GM12878 (cell line): ENCODE results near the gene CCDC83. TPM values are rescaled to one million over a fixed set of nuclear protein-coding genes. Genes with fewer than 3 reads are reported as not detected.

Experiments
- ATAC-seq: fragments of 200-7000 bp; cut with Tn5 transposase; 3 replicates; pipeline ENCODE4 v1.9.1; 2020; ENCODE audit warnings: mild to moderate bottlenecking, moderate library complexity
- BruUV-seq: library from RNA; stranded (reverse); fragments of 400-500 nt; replicated peaks from 2 replicates; lab custom pipeline; 2021; lab: Mats Ljungman, UMichigan
- CTCF ChIA-PET: fragments of 300-600 bp; sonication (Branson Sonifier 250); formaldehyde crosslinking; extraction: SDS; loops from one replicate; lab custom pipeline; 2021; ENCODE audit warnings: inconsistent platforms; lab: Yijun Ruan, JAX
- POLR2A ChIA-PET: fragments of 350-600 bp; formaldehyde crosslinking; extraction: SDS; loops from one replicate; lab custom pipeline; 2021; ENCODE audit warnings: inconsistent platforms; lab: Charles Lee
- RAD21 ChIA-PET: fragments of 300-600 bp; sonication (Branson Sonifier 250); formaldehyde crosslinking; loops from one replicate; lab custom pipeline; 2023; ENCODE audit warnings: antibody characterized with exemption; ENCODE audit not compliant: unreplicated experiment; lab: Charles Lee
- SMC1A ChIA-PET: fragments of 300-600 bp; sonication (Branson Sonifier 250); formaldehyde crosslinking; loops from one replicate; lab custom pipeline; 2023; ENCODE audit not compliant: unreplicated experiment, uncharacterized antibody; lab: Charles Lee
- DNase-seq: peaks from one replicate; pipeline ENCODE4 v3.0.0-alpha.2; 2011; ENCODE audit warnings: low read depth, low spot score
- FAIRE-seq: peaks from 3 replicates; lab custom pipeline; 2011; peaks lifted over from hg19 to GRCh38; lab: Jason Lieb, UNC
- H2AFZ ChIP-seq: 2 replicates; pipeline ENCODE4 v1.6.0; 2011; ENCODE audit warnings: low read depth, low read length, control low read depth; ENCODE audit not compliant: control insufficient read depth
- H3K27ac ChIP-seq: 2 replicates; pipeline ENCODE4 v1.5.1; 2011; ENCODE audit warnings: control low read depth; ENCODE audit not compliant: control insufficient read depth, insufficient read depth
- H3K27me3 ChIP-seq, 2 experiments: replicated peaks in 1 of 2; 2 replicates each; pipeline versions ENCODE4 v1.6.0 to v1.6.1; 2011; ENCODE audit warnings: low read length in 1 of 2; ENCODE audit not compliant: control insufficient read depth in 2 of 2, insufficient read depth in 2 of 2
- H3K36me3 ChIP-seq, 2 experiments: 2 replicates each; pipeline ENCODE4 v1.5.1; 2011; ENCODE audit warnings: low read length in 1 of 2; ENCODE audit not compliant: control insufficient read depth in 2 of 2, insufficient read depth in 2 of 2
- H3K4me1 ChIP-seq: 2 replicates; pipeline ENCODE4 v1.6.1; 2011; ENCODE audit warnings: mild to moderate bottlenecking, low read length, moderate library complexity, mixed read lengths; ENCODE audit not compliant: control insufficient read depth, insufficient read depth
- H3K4me2 ChIP-seq: 2 replicates; pipeline ENCODE4 v1.6.0; 2011; ENCODE audit warnings: control low read depth; ENCODE audit not compliant: control insufficient read depth, insufficient read depth
- H3K4me3 ChIP-seq: fragments of 200-600 bp; sonication (generic); 2 replicates; pipeline ENCODE4 v1.5.1; 2016
- H3K79me2 ChIP-seq: 2 replicates; pipeline ENCODE4 v1.6.0; 2011; ENCODE audit warnings: low read length; ENCODE audit not compliant: control insufficient read depth, insufficient read depth
- H3K9ac ChIP-seq: 2 replicates; pipeline ENCODE4 v1.8.0; 2011; ENCODE audit warnings: low read length, control low read depth, mixed read lengths; ENCODE audit not compliant: control insufficient read depth, insufficient read depth
- H3K9me3 ChIP-seq: replicated peaks from 3 replicates; pipeline ENCODE4 v1.5.1; 2011; ENCODE audit warnings: mild to moderate bottlenecking, low read length; ENCODE audit not compliant: control insufficient read depth, insufficient read depth
- H4K20me1 ChIP-seq: 2 replicates; pipeline ENCODE4 v1.6.0; 2011; ENCODE audit not compliant: control insufficient read depth, insufficient read depth
- CREM ChIP-seq: IDR thresholded peaks from 2 replicates; pipeline ENCODE4 v1.6.1; 2014; ENCODE audit warnings: antibody characterized with exemption, low read depth
- RELA ChIP-seq: fragments of 450-650 bp; IDR thresholded peaks from 2 replicates; pipeline ENCODE4 v1.8.0; 2014; ENCODE audit warnings: borderline replicate concordance; ENCODE audit not compliant: partially characterized antibody
- WGBS: methylation state at CpG from one replicate; pipeline ENCODE4 v1.1.6; 2016; ENCODE audit warnings: low lambda C conversion rate; ENCODE audit not compliant: insufficient replicate concordance, insufficient coverage; ENCODE audit errors: missing lambda C conversion rate; 5-methylcytosine and 5-hydroxymethylcytosine counted together
- in situ Hi-C: fragments of 300-500 bp; cut with MboI; formaldehyde crosslinking; loops from 9 replicates; pipeline ENCODE4 v1.14.3; 2018; ENCODE audit warnings: mixed read lengths
- intact Hi-C: fragments of 100-400 bp; cut with micrococcal nuclease; formaldehyde crosslinking; loops from one replicate; pipeline ENCODE4 v1.14.2; 2022; ENCODE audit not compliant: unreplicated experiment
- polyA plus RNA-seq, 11 experiments: library from polyadenylated mRNA; depleted of rRNA in 4 of 11; unstranded in 6 of 11; stranded (reverse) in 5 of 11; fragments of >200 nt; fragmentation: Nextera tagmentation in 4 of 11; fragmentation: Illumina TruSeq in 1 of 11; extraction: Ambion mirVana in 4 of 11; extraction: Trizol in 1 of 11; gene quantifications; 1 replicate in 1 of 11; 2 replicates in 10 of 11; pipeline versions ENCODE4 v1.2.1 to v1.2.3, GENCODE V29; 2011 to 2016; ENCODE audit warnings: inconsistent platforms in 2 of 11, missing spikeins in 2 of 11, low read depth in 1 of 11
- total RNA-seq, 4 experiments: library from RNA; depleted of rRNA in 3 of 4; stranded (reverse); fragments of >200 nt in 3 of 4; fragmentation: Illumina TruSeq in 1 of 4; extraction: Trizol in 1 of 4; gene quantifications; 2 replicates each; pipeline versions ENCODE4 v1.2.1 to v1.2.3, GENCODE V29; 2013 to 2021
- TF ChIP-seq, protein P1 (sequence below): IDR thresholded peaks from 2 replicates; pipeline ENCODE4 v1.6.1; 2012; ENCODE audit warnings: low read depth, low read length, improper control_type of control experiment
- TF ChIP-seq, protein P2 (sequence below): IDR thresholded peaks from 2 replicates; pipeline ENCODE4 v1.6.1; 2011; ENCODE audit warnings: borderline replicate concordance, low read depth, mild to moderate bottlenecking, moderate library complexity, low read length; ENCODE audit not compliant: insufficient read depth, poor library complexity, severe bottlenecking
- TF ChIP-seq, protein P3 (sequence below): fragments of 150-350 bp; IDR thresholded peaks from 2 replicates; pipeline ENCODE4 v1.6.1; 2016; ENCODE audit warnings: low read depth, low read length

CCDC83 gene
- total and polyA plus RNA-seq, 10 of the 15 experiments (the other 5 are each of a cell fraction or from before 2014, with no cell fraction given), result not detected

DNA sequence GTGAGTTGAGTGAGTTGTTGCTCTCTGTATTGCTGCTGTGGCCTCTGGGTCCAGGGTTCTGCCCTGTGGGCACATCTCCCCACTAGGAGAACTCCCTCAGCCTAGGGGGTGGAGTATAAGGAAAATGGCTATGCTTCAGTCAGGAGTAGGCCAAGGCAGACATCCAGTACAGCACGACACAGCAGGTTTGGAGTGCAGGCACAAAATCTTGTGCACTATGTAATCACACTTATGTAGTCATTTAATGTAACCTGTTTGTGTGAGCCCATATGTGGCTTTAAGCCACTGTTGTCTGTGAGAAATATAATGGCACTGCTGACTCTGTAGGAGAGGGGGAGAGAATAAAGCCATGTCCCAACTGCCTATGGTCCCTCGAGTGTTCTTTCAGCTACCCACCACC lies 90.1 kb downstream of the CCDC83 start:
- Histone ChIP-seq H2AFZ (no peak overlapping the region), H3K27ac (no peak overlapping the region), H3K9me3 (peaks cover 7% of the 10 kb centered on the region; the same call in 2 of the 3 replicates), H3K79me2 (no peaks in the 10 kb centered on the region), H3K9ac (no peak overlapping the region), H3K36me3 (no peaks in the 10 kb centered on the region; a peak in 1 of 4 replicates), H3K27me3 (no peaks in the 10 kb centered on the region), H3K4me1 (peaks cover 13% of the 10 kb centered on the region), H3K4me3 (no peak overlapping the region), H3K4me2 (no peak overlapping the region), H4K20me1 (no peaks in the 10 kb centered on the region)
- in situ Hi-C loops, result no loop called here
- ChIA-PET SMC1A (interaction anchor here (1.3 to 1.5 kb wide), 2 partner anchors 17 to 24 kb away, joined by 3 to 6 read pairs; no protein-coding TSS in a partner anchor), RAD21 (no interaction called here), CTCF (no interaction called here), POLR2A (no interaction called here)
- intact Hi-C loops, result loop anchor here (5.0 to 10.0 kb wide), 2 partner anchors 272 to 350 kb away; no protein-coding TSS in a partner anchor
- no peak for TF ChIP-seq CREM
- TF ChIP-seq, protein P1, sequence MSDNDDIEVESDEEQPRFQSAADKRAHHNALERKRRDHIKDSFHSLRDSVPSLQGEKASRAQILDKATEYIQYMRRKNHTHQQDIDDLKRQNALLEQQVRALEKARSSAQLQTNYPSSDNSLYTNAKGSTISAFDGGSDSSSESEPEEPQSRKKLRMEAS, result no peak
- TF ChIP-seq RELA, result no peak
- TF ChIP-seq, protein P2, sequence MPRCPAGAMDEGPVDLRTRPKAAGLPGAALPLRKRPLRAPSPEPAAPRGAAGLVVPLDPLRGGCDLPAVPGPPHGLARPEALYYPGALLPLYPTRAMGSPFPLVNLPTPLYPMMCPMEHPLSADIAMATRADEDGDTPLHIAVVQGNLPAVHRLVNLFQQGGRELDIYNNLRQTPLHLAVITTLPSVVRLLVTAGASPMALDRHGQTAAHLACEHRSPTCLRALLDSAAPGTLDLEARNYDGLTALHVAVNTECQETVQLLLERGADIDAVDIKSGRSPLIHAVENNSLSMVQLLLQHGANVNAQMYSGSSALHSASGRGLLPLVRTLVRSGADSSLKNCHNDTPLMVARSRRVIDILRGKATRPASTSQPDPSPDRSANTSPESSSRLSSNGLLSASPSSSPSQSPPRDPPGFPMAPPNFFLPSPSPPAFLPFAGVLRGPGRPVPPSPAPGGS, result no peak
- TF ChIP-seq, protein P3, sequence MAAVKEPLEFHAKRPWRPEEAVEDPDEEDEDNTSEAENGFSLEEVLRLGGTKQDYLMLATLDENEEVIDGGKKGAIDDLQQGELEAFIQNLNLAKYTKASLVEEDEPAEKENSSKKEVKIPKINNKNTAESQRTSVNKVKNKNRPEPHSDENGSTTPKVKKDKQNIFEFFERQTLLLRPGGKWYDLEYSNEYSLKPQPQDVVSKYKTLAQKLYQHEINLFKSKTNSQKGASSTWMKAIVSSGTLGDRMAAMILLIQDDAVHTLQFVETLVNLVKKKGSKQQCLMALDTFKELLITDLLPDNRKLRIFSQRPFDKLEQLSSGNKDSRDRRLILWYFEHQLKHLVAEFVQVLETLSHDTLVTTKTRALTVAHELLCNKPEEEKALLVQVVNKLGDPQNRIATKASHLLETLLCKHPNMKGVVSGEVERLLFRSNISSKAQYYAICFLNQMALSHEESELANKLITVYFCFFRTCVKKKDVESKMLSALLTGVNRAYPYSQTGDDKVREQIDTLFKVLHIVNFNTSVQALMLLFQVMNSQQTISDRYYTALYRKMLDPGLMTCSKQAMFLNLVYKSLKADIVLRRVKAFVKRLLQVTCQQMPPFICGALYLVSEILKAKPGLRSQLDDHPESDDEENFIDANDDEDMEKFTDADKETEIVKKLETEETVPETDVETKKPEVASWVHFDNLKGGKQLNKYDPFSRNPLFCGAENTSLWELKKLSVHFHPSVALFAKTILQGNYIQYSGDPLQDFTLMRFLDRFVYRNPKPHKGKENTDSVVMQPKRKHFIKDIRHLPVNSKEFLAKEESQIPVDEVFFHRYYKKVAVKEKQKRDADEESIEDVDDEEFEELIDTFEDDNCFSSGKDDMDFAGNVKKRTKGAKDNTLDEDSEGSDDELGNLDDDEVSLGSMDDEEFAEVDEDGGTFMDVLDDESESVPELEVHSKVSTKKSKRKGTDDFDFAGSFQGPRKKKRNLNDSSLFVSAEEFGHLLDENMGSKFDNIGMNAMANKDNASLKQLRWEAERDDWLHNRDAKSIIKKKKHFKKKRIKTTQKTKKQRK, result 0 out of 2 replicates have a peak, but pooled peaks have one; percentile 35
- ATAC-seq, result no peak
- BruUV-seq, result no TSS peak
- DNase-seq, result no peak
- no peak for FAIRE-seq
- WGBS, result 86% methylated on average over 2 of the region's 2 CpGs
